NK-92 (cell line): ENCODE results near the gene SERTAD4.

Source experiments
- DNase-seq: peaks from one replicate; lab custom pipeline; 2025; ENCODE audit not compliant: unreplicated experiment; lab: John Stamatoyannopoulos, UW

SERTAD4 gene

GRCh38 chr1:210231846-210232510 lies 618 bp upstream of the SERTAD4 start:
- no peak for DNase-seq

GRCh38 chr1:210233216-210233494 lies 559 bp downstream of the SERTAD4 start:
- no peak for DNase-seq

- no peak for DNase-seq
Measured at GRCh38 chr1:210233495-210234328, 1.1 kb downstream of the SERTAD4 start.

GRCh38 chr1:210234329-210234757 lies 1.7 kb downstream of the SERTAD4 start:
- no peak for DNase-seq

- no peak for DNase-seq
Measured at GRCh38 chr1:210235363-210236053, 2.9 kb downstream of the SERTAD4 start.

- DNase-seq = no peak
Measured at GRCh38 chr1:210236386-210236839, 3.8 kb downstream of the SERTAD4 start.

GRCh38 chr1:210236840-210237409 lies 4.3 kb downstream of the SERTAD4 start:
- no peak for DNase-seq

- DNase-seq = no peak
Measured at GRCh38 chr1:210237479-210237878, 4.9 kb downstream of the SERTAD4 start.

- no peak for DNase-seq
Measured at GRCh38 chr1:210237981-210238380, 5.4 kb downstream of the SERTAD4 start.

- DNase-seq = no peak
Measured at GRCh38 chr1:210239349-210240111, 6.9 kb downstream of the SERTAD4 start.

- no peak for DNase-seq
Measured at GRCh38 chr1:210241121-210241520, 8.5 kb downstream of the SERTAD4 start.

- DNase-seq = no peak
Measured at GRCh38 chr1:210244746-210245367, 12.3 kb downstream of the SERTAD4 start.

- no peak for DNase-seq
Measured at GRCh38 chr1:210246447-210246846, 13.9 kb downstream of the SERTAD4 start.

- DNase-seq = no peak
Measured at GRCh38 chr1:210248341-210248740, 15.7 kb downstream of the SERTAD4 start.

- DNase-seq = no peak
Measured at GRCh38 chr1:210250665-210250997, 18.0 kb downstream of the SERTAD4 start.

- DNase-seq = no peak
Measured at GRCh38 chr1:210250998-210251679, 18.5 kb downstream of the SERTAD4 start.

GRCh38 chr1:210251680-210252490 lies 19.3 kb downstream of the SERTAD4 start:
- DNase-seq = no peak

GRCh38 chr1:210252621-210253051 lies 20.0 kb downstream of the SERTAD4 start:
- no peak for DNase-seq

- no peak for DNase-seq
Measured at GRCh38 chr1:210254298-210254697, 21.7 kb downstream of the SERTAD4 start.
